ENCODE results near the gene SLC43A1.

SLC43A1 gene

DNA sequence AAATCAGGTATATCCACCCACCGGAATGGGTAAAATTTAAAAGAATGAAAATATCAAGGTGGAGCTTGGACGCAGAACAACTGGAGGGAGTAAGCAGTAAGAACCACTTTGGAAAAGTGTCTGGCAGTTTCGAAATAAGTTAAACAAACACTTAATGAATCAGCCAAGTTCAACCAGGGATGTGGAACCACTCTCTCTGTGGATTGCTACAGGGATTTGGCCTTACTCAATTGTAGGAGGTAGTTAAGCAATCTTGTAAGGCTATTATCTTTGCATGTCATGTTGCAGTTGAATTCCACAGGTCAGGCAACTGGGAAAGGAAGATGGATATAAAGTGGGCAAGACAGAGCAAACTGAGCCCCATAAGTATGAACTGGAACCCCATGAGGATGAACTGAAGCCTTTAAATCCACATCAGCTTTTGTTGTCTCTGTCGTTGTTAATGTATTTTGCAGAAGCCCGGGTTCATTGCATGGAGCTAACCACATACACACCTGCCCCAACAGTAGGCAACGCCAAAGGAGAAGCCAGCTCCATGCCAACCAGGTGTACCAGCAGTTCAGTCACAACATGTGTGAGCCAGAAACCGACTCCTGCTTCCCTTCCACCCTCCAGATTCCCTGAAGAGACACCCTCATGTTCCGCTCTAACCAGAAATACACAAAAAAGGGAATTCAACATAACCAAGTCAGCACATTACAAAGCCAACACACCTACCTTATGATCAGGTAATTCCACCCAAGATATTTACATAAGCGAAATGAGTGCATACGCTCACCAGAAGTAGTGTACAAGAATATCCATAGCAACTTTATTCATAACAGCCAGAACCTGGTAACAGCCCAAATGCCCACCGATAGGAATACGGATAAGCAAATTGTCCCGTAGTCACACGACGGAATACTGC lies 80.6 kb downstream of the SLC43A1 start:
- H3K4me3 ChIP-seq (ENCODE audit: low read depth, low read length) = no peak overlapping the region

Data from iPS-11a (cell line).